DMS79 treated with DMSO at 0.1 percent for 48 hours (cell line): ENCODE results near the gene GABRA6.
"Not testable (repeated sequence)": the region's sequence is repeated elsewhere in the genome, so short reads cannot be mapped to it uniquely, and the experiment has no call there.

Source experiments
- DNase-seq: peaks from one replicate; lab custom pipeline; 2025; lab: John Stamatoyannopoulos, UW

Gene GABRA6

GRCh38 chr5:161685461-161685860 is at the start of gene GABRA6:
TSS of gene GABRA6 (plus strand) at chr5:161685721. CDS start at chr5:161685990, 269 bp downstream.
- no peak for DNase-seq

GRCh38 chr5:161637591-161637990 is 47.9 kb upstream of the GABRA6 start:
- DNase-seq, result no peak

- no peak for DNase-seq
These were observed 44.1 kb upstream of the GABRA6 start for GRCh38 chr5:161641444-161641843.

GRCh38 chr5:161645264-161645663 is 40.3 kb upstream of the GABRA6 start:
- no peak for DNase-seq

GRCh38 chr5:161651926-161652325 is 33.6 kb upstream of the GABRA6 start:
- not testable (repeated sequence) for DNase-seq

- DNase-seq, result no peak
These were observed 24.7 kb upstream of the GABRA6 start for GRCh38 chr5:161660806-161661205.

- no peak for DNase-seq
These were observed 22.1 kb upstream of the GABRA6 start for GRCh38 chr5:161663431-161663830.

- no peak for DNase-seq
These were observed 9.4 kb upstream of the GABRA6 start for GRCh38 chr5:161676103-161676502.

- no peak for DNase-seq
These were observed 628 bp downstream of the GABRA6 start for GRCh38 chr5:161686149-161686548.

GRCh38 chr5:161686881-161687280 is 1.4 kb downstream of the GABRA6 start:
- no peak for DNase-seq

- DNase-seq, result no peak
These were observed 1.8 kb downstream of the GABRA6 start for GRCh38 chr5:161687316-161687715.

GRCh38 chr5:161691911-161692310 is 6.4 kb downstream of the GABRA6 start:
- no peak for DNase-seq

GRCh38 chr5:161697001-161697400 is 11.5 kb downstream of the GABRA6 start:
- no peak for DNase-seq

- DNase-seq, result no peak
These were observed 14.5 kb downstream of the GABRA6 start for GRCh38 chr5:161700065-161700464.

GRCh38 chr5:161703528-161703927 is 18.0 kb downstream of the GABRA6 start:
- DNase-seq, result no peak

GRCh38 chr5:161707382-161707781 is 21.9 kb downstream of the GABRA6 start:
- no peak for DNase-seq

- no peak for DNase-seq
These were observed 23.7 kb downstream of the GABRA6 start for GRCh38 chr5:161709239-161709638.

GRCh38 chr5:161713042-161713441 is 27.5 kb downstream of the GABRA6 start:
- DNase-seq, result no peak

- no peak for DNase-seq
These were observed 33.6 kb downstream of the GABRA6 start for GRCh38 chr5:161719157-161719556.

GRCh38 chr5:161720460-161720859 is 34.9 kb downstream of the GABRA6 start:
- DNase-seq, result no peak

- no peak for DNase-seq
These were observed 49.2 kb downstream of the GABRA6 start for GRCh38 chr5:161734741-161735140.

- DNase-seq, result no peak
These were observed 54.9 kb downstream of the GABRA6 start for GRCh38 chr5:161740433-161740832.

- no peak for DNase-seq
These were observed 58.8 kb downstream of the GABRA6 start for GRCh38 chr5:161744276-161744675.

- no peak for DNase-seq
These were observed 59.9 kb downstream of the GABRA6 start for GRCh38 chr5:161745392-161745791.

- DNase-seq, result no peak
These were observed 65.7 kb downstream of the GABRA6 start for GRCh38 chr5:161751265-161751664.
